ENCODE measurements around the gene EPC1. TPM values are rescaled to one million over a fixed set of nuclear protein-coding genes. Genes with fewer than 3 reads are reported as not detected.

The EPC1 gene
- total and polyA plus RNA-seq, 2 of the 8 experiments (the other 6 are each of a cell fraction or from before 2014, with no cell fraction given) = 23.7 to 42.3 TPM

- H4K91ac ChIP-seq (replicated peaks; ENCODE audit: insufficient read length, low read length) = no peak overlapping the region
- H2BK15ac ChIP-seq (ENCODE audit: low read length) = no peak overlapping the region
- H3K4ac ChIP-seq (replicated peaks; ENCODE audit: insufficient read length, low read depth, low read length) = no peak overlapping the region
- no peak overlapping the region for H2BK12ac ChIP-seq (ENCODE audit: low read depth, low read length)
- H3K27ac ChIP-seq (ENCODE audit: low read depth, low read length) = peak overlapping the region; percentile 100
- no peak overlapping the region for H2BK20ac ChIP-seq (ENCODE audit: low read length)
- H3K36me3 ChIP-seq (ENCODE audit: control insufficient read depth in 2 of 4, insufficient read depth in 4 of 4, low read length in 3 of 4) = peaks cover 0 to 3% (median 0%) of the 10 kb centered on the region in 4 experiments; a peak in 2 of 8 replicates
- no peak overlapping the region for H2BK120ac ChIP-seq (replicated peaks; ENCODE audit: low read depth, low read length)
- no peaks in the 10 kb centered on the region; the same call in 1 of the 2 replicates for H3K23me2 ChIP-seq (ENCODE audit: low read depth, low read length)
- peak overlapping the region; percentile 78 to 83 for H3K4me2 ChIP-seq (ENCODE audit: insufficient read depth in 1 of 2, low read depth in 2 of 2, low read length in 2 of 2)
- H3K79me2 ChIP-seq (ENCODE audit: control insufficient read depth in 1 of 2, insufficient read depth in 2 of 2, low read length in 2 of 2) = peaks cover 22 to 49% of the 10 kb centered on the region in 2 experiments
- ChIA-PET POLR2A (ENCODE audit: partially characterized antibody) (interaction anchor here (0.6 to 3.3 kb wide), 23 partner anchors 9 to 1021 kb away, joined by 3 to 13 read pairs (median 4); partner anchors contain the start of gene CCDC7), CTCF (ENCODE audit: partially characterized antibody) (interaction anchor here (0.7 to 2.9 kb wide), 8 partner anchors 10 to 171 kb away, joined by 3 to 18 read pairs (median 3); no protein-coding TSS in a partner anchor)
- no peak overlapping the region for H3K14ac ChIP-seq (ENCODE audit: insufficient read length)
- peaks cover 0 to 5% (median 2%) of the 10 kb centered on the region in 4 experiments; a peak in 3 of 7 replicates for H3K4me1 ChIP-seq (replicated peaks in 1 of 4; ENCODE audit: control insufficient read depth in 3 of 4, insufficient read depth in 4 of 4, low read length in 3 of 4)
- peak overlapping the region; percentile 100 for H2BK5ac ChIP-seq (ENCODE audit: low read depth, low read length)
- WGBS, 2 experiments (ENCODE audit: extremely low coverage in 1 of 2, insufficient coverage in 1 of 2, insufficient read length in 1 of 2, insufficient replicate concordance in 2 of 2, low coverage in 1 of 2, low lambda C conversion rate in 2 of 2, missing lambda C conversion rate in 1 of 2) = 0% methylated on average over 22 of the region's 30 CpGs; no CpG with 5 or more reads in 1 of the 2 experiments
- H4K8ac ChIP-seq (ENCODE audit: extremely low read depth, insufficient read depth, low read length) = peak overlapping the region; percentile 100; the same call in 1 of the 2 replicates
- H3K79me1 ChIP-seq (ENCODE audit: low read depth, low read length) = no peaks in the 10 kb centered on the region
- peak overlapping the region; percentile 98 to 100 (median 100); a peak in 6 of 7 replicates for H3K9ac ChIP-seq (replicated peaks in 1 of 4; ENCODE audit: extremely low read depth in 1 of 4, low read depth in 3 of 4, low read length in 3 of 4)
- H3K9me3 ChIP-seq (ENCODE audit: insufficient read depth in 2 of 2, low read depth in 1 of 2, low read length in 1 of 2) = no peaks in the 10 kb centered on the region
- no peaks in the 10 kb centered on the region for H3K27me3 ChIP-seq (replicated peaks in 1 of 4; ENCODE audit: control insufficient read depth in 3 of 4, extremely low read depth in 1 of 4, insufficient read depth in 3 of 4, low read length in 3 of 4)
- H3K56ac ChIP-seq (replicated peaks; ENCODE audit: insufficient read length, low read depth, low read length) = peak overlapping the region; percentile 99
- H3K4me3 ChIP-seq (ENCODE audit: extremely low read depth in 1 of 4, insufficient read depth in 2 of 4, low read depth in 3 of 4, low read length in 4 of 4) = peak overlapping the region; percentile 80 to 98 (median 95)
- DNase-seq (ENCODE audit: low read depth in 1 of 2, low spot score in 2 of 2) (peak in 1 of 2 experiments; percentile 91), FAIRE-seq (no peak)
- no peak overlapping the region for H2AK5ac ChIP-seq (ENCODE audit: low read depth, low read length)
- H3K23ac ChIP-seq (ENCODE audit: insufficient read length) = no peak overlapping the region
- peaks cover 0 to 2% of the 10 kb centered on the region in 2 experiments for H4K20me1 ChIP-seq (replicated peaks in 1 of 2; ENCODE audit: control insufficient read depth in 1 of 2, insufficient read depth in 2 of 2, low read length in 2 of 2)
- H2AFZ ChIP-seq (ENCODE audit: low read length) = no peak overlapping the region
- peak overlapping the region; percentile 100 for H4K5ac ChIP-seq (ENCODE audit: insufficient read length, low read depth, low read length)
- peak overlapping the region; percentile 100 for H3K18ac ChIP-seq (ENCODE audit: extremely low read depth, low read length)
- TF ChIP-seq SIN3A (conservative IDR thresholded peaks at IDR 0.05 in 1 of 2, IDR thresholded peaks at IDR 0.05 in 1 of 2; ENCODE audit: low read depth in 1 of 2, low read length in 2 of 2) (peak; percentile 65 to 76; a peak in 3 of 4 replicates), TBP (IDR thresholded peaks at IDR 0.05; ENCODE audit: low read depth, low read length) (peak; percentile 61), JUND (IDR thresholded peaks at IDR 0.05; ENCODE audit: low read length) (peak; percentile 77; the same call in 1 of the 2 replicates), CTBP2 (IDR thresholded peaks at IDR 0.05; ENCODE audit: borderline replicate concordance, insufficient read depth, insufficient read length, low read length) (peak; percentile 34), YY1 (IDR thresholded peaks at IDR 0.05; ENCODE audit: low read depth, low read length) (peak; percentile 97), MAFK (IDR thresholded peaks at IDR 0.05; ENCODE audit: low read depth, low read length) (no peak), POLR2A (IDR thresholded peaks at IDR 0.05; ENCODE audit: control extremely low read depth in 1 of 2, low read depth in 2 of 2, low read length in 2 of 2) (peak in 1 of 2 experiments; percentile 24; a peak in 2 of 3 replicates), BRCA1 (IDR thresholded peaks at IDR 0.05; ENCODE audit: low read depth, low read length) (no peak), BACH1 (IDR thresholded peaks at IDR 0.05; ENCODE audit: low read length) (peak; percentile 75), BCL11A (IDR thresholded peaks at IDR 0.05; ENCODE audit: low read depth in 2 of 2, low read length in 2 of 2) (no peak)
- TF ChIP-seq, protein P1, sequence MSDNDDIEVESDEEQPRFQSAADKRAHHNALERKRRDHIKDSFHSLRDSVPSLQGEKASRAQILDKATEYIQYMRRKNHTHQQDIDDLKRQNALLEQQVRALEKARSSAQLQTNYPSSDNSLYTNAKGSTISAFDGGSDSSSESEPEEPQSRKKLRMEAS (IDR thresholded peaks at IDR 0.05) = peak; percentile 89
- TF ChIP-seq, protein P2, sequence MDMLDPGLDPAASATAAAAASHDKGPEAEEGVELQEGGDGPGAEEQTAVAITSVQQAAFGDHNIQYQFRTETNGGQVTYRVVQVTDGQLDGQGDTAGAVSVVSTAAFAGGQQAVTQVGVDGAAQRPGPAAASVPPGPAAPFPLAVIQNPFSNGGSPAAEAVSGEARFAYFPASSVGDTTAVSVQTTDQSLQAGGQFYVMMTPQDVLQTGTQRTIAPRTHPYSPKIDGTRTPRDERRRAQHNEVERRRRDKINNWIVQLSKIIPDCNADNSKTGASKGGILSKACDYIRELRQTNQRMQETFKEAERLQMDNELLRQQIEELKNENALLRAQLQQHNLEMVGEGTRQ (IDR thresholded peaks at IDR 0.05; ENCODE audit: low read length) = peak; percentile 92
These were observed 816 bp downstream of the EPC1 start for GRCh38 chr10:32346134-32346550.

Data from H1 (cell line).